Gastroesophageal sphincter (tissue), 3 donors: ENCODE results near the gene PTRHD1.
"Not testable (repeated sequence)": the region's sequence is repeated elsewhere in the genome, so short reads cannot be mapped to it uniquely, and the experiment has no call there.

ENCODE experiments used
- EP300 ChIP-seq: sonication (generic); formaldehyde crosslinking; IDR thresholded peaks from one replicate; pipeline ENCODE4 v1.6.1; 2017; ENCODE audit warnings: antibody characterized with exemption, mild to moderate bottlenecking
- POLR2A ChIP-seq, 2 donors: fragments of 450-650 bp; IDR thresholded peaks; one replicate each; pipeline ENCODE4 v1.6.1; 2017; ENCODE audit warnings: antibody characterized with exemption in 2 of 2, mild to moderate bottlenecking in 2 of 2, moderate library complexity in 1 of 2
- TF ChIP-seq, protein P1 (sequence below), 4 experiments: fragments of 200-600 bp in 2 of 4; fragments of 450-650 bp in 2 of 4; sonication (generic) in 1 of 4; IDR thresholded peaks; one replicate each; pipeline ENCODE4 v1.5.1; 2017 to 2019; ENCODE audit warnings: antibody characterized with exemption in 4 of 4, mild to moderate bottlenecking in 2 of 4, moderate library complexity in 2 of 4

DNA sequence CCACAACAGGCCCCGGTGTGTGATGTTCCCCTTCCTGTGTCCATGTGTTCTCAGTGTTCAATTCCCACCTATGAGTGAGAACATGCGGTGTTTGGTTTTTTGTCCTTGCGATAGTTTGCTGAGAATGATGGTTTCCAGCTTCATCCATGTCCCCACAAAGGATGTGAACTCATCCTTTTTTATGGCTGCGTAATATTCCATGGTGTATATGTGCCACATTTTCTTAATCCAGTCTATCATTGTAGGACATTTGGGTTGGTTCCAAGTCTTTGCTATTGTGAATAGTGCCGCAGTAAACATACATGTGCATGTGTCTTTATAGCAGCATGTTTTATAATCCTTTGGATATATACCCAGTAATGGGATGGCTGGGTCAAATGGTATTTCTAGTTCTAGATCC, 7.3 kb upstream of the PTRHD1 start:
- TF ChIP-seq, protein P1, sequence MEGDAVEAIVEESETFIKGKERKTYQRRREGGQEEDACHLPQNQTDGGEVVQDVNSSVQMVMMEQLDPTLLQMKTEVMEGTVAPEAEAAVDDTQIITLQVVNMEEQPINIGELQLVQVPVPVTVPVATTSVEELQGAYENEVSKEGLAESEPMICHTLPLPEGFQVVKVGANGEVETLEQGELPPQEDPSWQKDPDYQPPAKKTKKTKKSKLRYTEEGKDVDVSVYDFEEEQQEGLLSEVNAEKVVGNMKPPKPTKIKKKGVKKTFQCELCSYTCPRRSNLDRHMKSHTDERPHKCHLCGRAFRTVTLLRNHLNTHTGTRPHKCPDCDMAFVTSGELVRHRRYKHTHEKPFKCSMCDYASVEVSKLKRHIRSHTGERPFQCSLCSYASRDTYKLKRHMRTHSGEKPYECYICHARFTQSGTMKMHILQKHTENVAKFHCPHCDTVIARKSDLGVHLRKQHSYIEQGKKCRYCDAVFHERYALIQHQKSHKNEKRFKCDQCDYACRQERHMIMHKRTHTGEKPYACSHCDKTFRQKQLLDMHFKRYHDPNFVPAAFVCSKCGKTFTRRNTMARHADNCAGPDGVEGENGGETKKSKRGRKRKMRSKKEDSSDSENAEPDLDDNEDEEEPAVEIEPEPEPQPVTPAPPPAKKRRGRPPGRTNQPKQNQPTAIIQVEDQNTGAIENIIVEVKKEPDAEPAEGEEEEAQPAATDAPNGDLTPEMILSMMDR (IDR thresholded peaks at IDR 0.05): not testable (repeated sequence)
- TF ChIP-seq POLR2A (IDR thresholded peaks at IDR 0.05); EP300: not testable (repeated sequence)
